ENCODE results near the gene MARCO.

The MARCO gene

DNA sequence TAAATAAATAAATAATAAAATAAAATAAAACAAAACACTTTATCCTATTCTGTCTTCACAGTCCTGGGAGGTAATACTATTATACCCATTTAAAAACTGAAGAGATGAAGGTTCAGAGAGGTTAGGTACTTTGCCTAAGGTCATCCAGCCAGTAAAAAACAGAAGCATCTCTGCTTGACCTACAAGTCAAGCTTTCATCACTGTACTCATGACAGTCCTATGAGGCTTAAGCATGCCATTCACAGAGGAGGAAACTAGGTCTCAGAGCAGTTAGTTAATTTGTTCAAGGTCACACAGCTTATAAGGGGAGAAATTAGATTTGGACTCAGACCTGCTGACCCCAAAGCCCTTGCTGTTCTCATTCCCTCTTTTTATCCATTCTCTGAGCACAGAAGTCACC lies 77.5 kb downstream of the MARCO start:
- Histone ChIP-seq H3K27ac (no peak overlapping the region), H3K27me3 (replicated peaks) (no peaks in the 10 kb centered on the region), H3K4me3 (ENCODE audit: low read depth, low read length) (no peak overlapping the region), H3K36me3 (replicated peaks) (no peaks in the 10 kb centered on the region)
- in situ Hi-C loops (cut with HindIII; ENCODE audit: low pct_ligation_motif_present, low sequenced_read_pairs): no loop called here
- no peak for DNase-seq
- TF ChIP-seq, protein P1, sequence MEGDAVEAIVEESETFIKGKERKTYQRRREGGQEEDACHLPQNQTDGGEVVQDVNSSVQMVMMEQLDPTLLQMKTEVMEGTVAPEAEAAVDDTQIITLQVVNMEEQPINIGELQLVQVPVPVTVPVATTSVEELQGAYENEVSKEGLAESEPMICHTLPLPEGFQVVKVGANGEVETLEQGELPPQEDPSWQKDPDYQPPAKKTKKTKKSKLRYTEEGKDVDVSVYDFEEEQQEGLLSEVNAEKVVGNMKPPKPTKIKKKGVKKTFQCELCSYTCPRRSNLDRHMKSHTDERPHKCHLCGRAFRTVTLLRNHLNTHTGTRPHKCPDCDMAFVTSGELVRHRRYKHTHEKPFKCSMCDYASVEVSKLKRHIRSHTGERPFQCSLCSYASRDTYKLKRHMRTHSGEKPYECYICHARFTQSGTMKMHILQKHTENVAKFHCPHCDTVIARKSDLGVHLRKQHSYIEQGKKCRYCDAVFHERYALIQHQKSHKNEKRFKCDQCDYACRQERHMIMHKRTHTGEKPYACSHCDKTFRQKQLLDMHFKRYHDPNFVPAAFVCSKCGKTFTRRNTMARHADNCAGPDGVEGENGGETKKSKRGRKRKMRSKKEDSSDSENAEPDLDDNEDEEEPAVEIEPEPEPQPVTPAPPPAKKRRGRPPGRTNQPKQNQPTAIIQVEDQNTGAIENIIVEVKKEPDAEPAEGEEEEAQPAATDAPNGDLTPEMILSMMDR (IDR thresholded peaks at IDR 0.05; ENCODE audit: low read depth, low read length, missing control alignments): no peak

DNA sequence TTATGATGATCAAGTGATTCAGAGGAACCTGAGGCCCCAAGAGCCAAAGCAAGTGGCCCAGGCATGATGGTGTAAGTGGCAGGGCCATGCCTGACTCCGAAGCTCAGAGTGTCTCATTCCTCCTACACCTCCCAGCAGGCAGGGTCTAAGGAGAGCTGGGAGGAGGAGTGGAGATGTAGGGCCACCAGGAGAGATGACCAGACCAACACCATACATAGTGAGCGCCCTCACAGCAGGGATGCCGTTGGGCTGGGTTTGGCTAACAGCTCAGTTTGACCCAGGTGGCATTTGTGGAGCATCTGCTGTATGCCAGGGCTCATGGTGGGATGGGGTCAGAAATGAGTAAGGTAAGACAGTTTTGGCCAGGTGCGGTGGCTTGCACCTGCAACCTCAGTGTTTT lies 80.7 kb downstream of the MARCO start:
- Histone ChIP-seq H3K4me3 (ENCODE audit: low read depth, low read length) (no peak overlapping the region), H3K27ac (no peak overlapping the region), H3K36me3 (replicated peaks) (no peaks in the 10 kb centered on the region), H3K27me3 (replicated peaks) (no peaks in the 10 kb centered on the region)
- TF ChIP-seq, protein P1 (IDR thresholded peaks at IDR 0.05; ENCODE audit: low read depth, low read length, missing control alignments): no peak
- in situ Hi-C loops (cut with HindIII; ENCODE audit: low pct_ligation_motif_present, low sequenced_read_pairs): no loop called here
- no peak for DNase-seq

DNA sequence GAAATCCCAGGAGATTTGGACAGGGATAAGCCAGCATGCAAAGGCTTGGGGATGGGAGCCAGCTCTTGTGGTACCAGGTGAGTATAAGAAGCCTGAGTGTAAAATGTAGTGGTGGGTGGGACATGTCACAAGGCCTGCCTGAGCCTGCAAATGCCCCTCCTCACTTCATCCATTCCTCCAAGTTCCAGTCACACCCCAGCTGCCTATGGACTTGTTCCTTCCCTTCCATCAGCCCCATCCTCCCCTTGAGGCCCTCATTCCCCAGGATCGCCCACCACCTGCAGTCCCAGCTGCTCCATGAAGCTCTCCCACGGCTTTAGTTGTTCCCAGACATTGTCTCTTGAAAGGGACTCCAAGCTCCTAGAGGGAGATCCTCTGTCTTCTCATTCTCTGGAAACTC lies 81.5 kb downstream of the MARCO start:
- Histone ChIP-seq H3K36me3 (replicated peaks) (no peaks in the 10 kb centered on the region), H3K27me3 (replicated peaks) (no peaks in the 10 kb centered on the region), H3K4me3 (ENCODE audit: low read depth, low read length) (no peak overlapping the region), H3K27ac (no peak overlapping the region)
- no peak for DNase-seq
- in situ Hi-C loops (cut with HindIII; ENCODE audit: low pct_ligation_motif_present, low sequenced_read_pairs): no loop called here
- TF ChIP-seq, protein P1 (IDR thresholded peaks at IDR 0.05; ENCODE audit: low read depth, low read length, missing control alignments): no peak

DNA sequence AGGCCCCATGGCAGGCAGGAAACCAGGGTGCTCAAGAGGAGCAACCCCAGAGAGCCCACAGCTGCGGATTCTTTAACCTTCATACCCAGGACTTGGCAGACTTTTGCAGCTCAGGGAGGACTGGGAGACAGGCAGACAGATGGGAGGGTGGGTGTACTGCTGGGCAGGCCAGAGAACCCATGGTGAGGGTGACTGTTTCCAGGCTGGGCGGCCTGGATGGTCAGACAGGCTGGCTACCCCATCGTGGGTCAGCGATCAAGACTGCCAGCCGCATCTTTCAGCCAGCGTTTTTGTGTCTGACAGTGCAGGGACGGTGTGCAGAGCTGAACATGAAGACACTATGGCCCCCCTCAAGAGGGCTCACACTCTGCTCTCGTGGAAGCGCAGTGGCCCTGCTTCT lies 82.2 kb downstream of the MARCO start:
- no peak overlapping the region for H3K4me3 ChIP-seq (ENCODE audit: low read depth, low read length)
- TF ChIP-seq, protein P1 (IDR thresholded peaks at IDR 0.05; ENCODE audit: low read depth, low read length, missing control alignments): no peak
- H3K36me3 ChIP-seq (replicated peaks): no peaks in the 10 kb centered on the region
- H3K27ac ChIP-seq: no peak overlapping the region
- H3K27me3 ChIP-seq (replicated peaks): no peaks in the 10 kb centered on the region
- DNase-seq: no peak
- in situ Hi-C loops (cut with HindIII; ENCODE audit: low pct_ligation_motif_present, low sequenced_read_pairs): no loop called here

DNA sequence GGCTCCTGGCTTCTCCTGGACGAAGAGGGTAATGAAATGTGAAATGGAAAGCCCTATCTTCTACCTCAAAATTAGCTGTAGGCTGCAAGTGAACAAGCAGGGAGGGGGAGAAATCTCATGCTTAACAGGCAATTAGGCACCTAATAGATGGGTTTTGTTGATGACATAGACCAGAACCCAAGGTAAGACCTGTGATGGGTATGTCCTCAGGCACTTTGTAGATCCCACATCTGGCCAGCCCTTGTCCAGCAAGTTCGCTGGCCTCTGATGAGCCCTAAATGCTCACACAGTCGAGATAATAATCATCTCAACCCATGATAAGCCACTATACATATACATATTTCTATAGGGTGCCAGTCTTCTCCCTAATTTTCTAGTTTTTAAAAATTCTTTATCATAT lies 82.6 kb downstream of the MARCO start:
- no peak overlapping the region for H3K4me3 ChIP-seq (ENCODE audit: low read depth, low read length)
- H3K27me3 ChIP-seq (replicated peaks): no peaks in the 10 kb centered on the region
- no peak overlapping the region for H3K27ac ChIP-seq
- in situ Hi-C loops (cut with HindIII; ENCODE audit: low pct_ligation_motif_present, low sequenced_read_pairs): no loop called here
- no peaks in the 10 kb centered on the region for H3K36me3 ChIP-seq (replicated peaks)
- DNase-seq: no peak
- TF ChIP-seq, protein P1 (IDR thresholded peaks at IDR 0.05; ENCODE audit: low read depth, low read length, missing control alignments): no peak

DNA sequence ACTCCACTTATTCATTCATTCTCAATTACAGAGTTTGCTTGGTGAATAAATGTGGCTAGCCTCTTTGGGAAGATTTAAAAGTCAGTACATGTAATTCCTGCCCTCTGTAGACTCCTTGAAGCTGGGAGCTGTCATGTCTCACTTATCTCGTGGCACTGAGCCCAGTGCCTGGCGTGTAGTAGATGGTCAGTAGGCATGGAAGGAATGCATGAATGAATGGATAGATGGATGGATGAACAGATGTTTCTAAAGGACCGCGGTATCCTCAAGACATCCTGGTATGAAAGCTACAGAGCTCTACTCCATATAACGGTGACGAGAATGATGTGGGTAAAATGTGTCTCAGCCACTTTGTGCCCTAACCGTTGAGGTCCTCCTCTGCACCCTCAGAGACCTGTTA lies 83.0 kb downstream of the MARCO start:
- Histone ChIP-seq H3K27ac (no peak overlapping the region), H3K36me3 (replicated peaks) (no peaks in the 10 kb centered on the region), H3K4me3 (ENCODE audit: low read depth, low read length) (no peak overlapping the region), H3K27me3 (replicated peaks) (no peaks in the 10 kb centered on the region)
- TF ChIP-seq, protein P1 (IDR thresholded peaks at IDR 0.05; ENCODE audit: low read depth, low read length, missing control alignments): no peak
- no peak for DNase-seq
- in situ Hi-C loops (cut with HindIII; ENCODE audit: low pct_ligation_motif_present, low sequenced_read_pairs): no loop called here

All from brain microvascular endothelial cell (primary cell).